ENCODE data around the gene COX4I1. TPM values are rescaled to one million over a fixed set of nuclear protein-coding genes. Genes with fewer than 3 reads are reported as not detected.

Gene COX4I1
- total RNA-seq, 1 donor from 2014 or later: 459 TPM

GRCh38 chr16:85823328-85823920, 23.9 kb downstream of the COX4I1 start:
- Mint-ChIP-seq H3K4me1 (ENCODE audit: low read depth, unreplicated experiment) (no peaks in the 10 kb centered on the region), H3K36me3 (ENCODE audit: low read depth, unreplicated experiment) (peaks cover 1% of the 10 kb centered on the region)
- peaks cover 14% of the 10 kb centered on the region for H3K27me3 ChIP-seq (ENCODE audit: insufficient read depth, low read length)

DNA sequence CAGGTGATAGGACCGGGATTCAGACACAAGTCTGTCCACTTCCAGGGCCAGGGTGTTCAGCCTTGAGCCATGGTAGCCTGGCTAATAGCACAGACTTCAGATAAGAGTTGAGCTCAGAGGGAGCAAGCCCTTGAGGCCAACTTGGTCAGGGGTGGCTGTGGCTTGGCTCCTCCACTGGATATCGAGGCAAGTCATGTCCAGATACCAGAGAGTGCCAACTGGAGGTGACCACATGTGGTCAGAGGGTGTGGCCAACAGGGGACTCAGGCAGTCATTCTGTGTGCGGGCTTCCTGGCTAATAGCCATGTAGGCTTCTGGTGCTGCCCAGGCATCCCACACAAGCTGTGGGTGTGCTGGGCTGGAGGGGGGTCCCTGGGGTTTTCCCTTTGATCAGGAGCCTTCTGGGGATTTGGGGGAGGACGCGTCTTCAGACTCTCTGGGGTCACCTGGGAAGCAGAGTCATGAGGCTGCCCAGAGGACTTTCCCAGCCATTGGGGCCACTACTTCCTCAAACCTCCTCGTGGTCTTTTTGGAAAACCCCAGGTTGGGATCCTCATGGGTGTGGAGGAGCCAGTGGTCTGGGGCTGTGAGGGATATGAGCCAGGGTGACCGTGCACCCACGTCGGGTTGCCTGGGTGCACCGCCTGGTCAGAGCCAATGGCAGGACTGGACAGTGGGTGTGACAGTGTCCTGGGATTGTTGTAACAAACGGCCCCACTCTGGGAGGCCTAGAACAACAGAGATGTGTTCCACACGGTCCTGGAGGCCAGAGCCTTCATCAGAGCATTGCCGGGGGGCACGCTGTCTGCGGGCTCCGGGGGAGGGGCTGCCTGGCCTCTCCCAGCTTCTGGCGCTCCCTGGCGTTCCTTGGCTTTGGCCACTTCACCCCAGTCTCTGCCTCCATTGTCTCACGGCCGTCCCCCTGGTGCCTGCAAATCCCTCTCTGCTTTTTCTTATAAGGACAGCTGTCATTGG, 25.0 kb downstream of the COX4I1 start:
- H3K36me3 Mint-ChIP-seq (ENCODE audit: low read depth, unreplicated experiment): peaks cover 1% of the 10 kb centered on the region
- no peaks in the 10 kb centered on the region for H3K36me3 ChIP-seq (ENCODE audit: insufficient read depth, low read length)
- H3K4me1 Mint-ChIP-seq (ENCODE audit: low read depth, unreplicated experiment): no peaks in the 10 kb centered on the region
- no peak overlapping the region for H3K4me3 Mint-ChIP-seq (ENCODE audit: unreplicated experiment)
- no peak overlapping the region for H3K4me2 ChIP-seq (ENCODE audit: low read length)
- TF ChIP-seq CTCF (IDR thresholded peaks at IDR 0.05; ENCODE audit: insufficient read depth, low read depth, low read length) (no peak), EZH2 (IDR thresholded peaks at IDR 0.05; ENCODE audit: insufficient read depth, low read length) (no peak)
- no peak overlapping the region for H3K4me3 ChIP-seq (ENCODE audit: insufficient read depth, low read depth, low read length)
- no peak for FAIRE-seq
- no peak overlapping the region for H2AFZ ChIP-seq (ENCODE audit: low read depth, low read length)
- H3K27ac ChIP-seq (ENCODE audit: low read depth, low read length): no peak overlapping the region
- H3K4me1 ChIP-seq (ENCODE audit: insufficient read depth, low read length): no peaks in the 10 kb centered on the region
- no peak overlapping the region for H3K27ac Mint-ChIP-seq (ENCODE audit: unreplicated experiment)
- no peaks in the 10 kb centered on the region for H3K9me3 Mint-ChIP-seq (ENCODE audit: unreplicated experiment)
- H4K20me1 ChIP-seq (ENCODE audit: insufficient read depth, low read length): no peaks in the 10 kb centered on the region
- peaks cover 11% of the 10 kb centered on the region for H3K27me3 ChIP-seq (ENCODE audit: insufficient read depth, low read length)
- no peak overlapping the region for H3K9ac ChIP-seq (ENCODE audit: low read length)
- no peak for DNase-seq (ENCODE audit: low read depth)
- peaks cover 38% of the 10 kb centered on the region for H3K27me3 Mint-ChIP-seq (ENCODE audit: low read depth, unreplicated experiment)
- no peaks in the 10 kb centered on the region for H3K79me2 ChIP-seq (ENCODE audit: insufficient read depth, low read length)
- H3K9me3 ChIP-seq (ENCODE audit: insufficient read depth, low read depth, low read length): no peaks in the 10 kb centered on the region

More at GRCh38 chr16:85823328-85823920, 23.9 kb downstream of the COX4I1 start:
- DNase-seq (ENCODE audit: low read depth) (no peak), FAIRE-seq (no peak)
- H3K27me3 Mint-ChIP-seq (ENCODE audit: low read depth, unreplicated experiment): peaks cover 45% of the 10 kb centered on the region
- no peaks in the 10 kb centered on the region for H3K79me2 ChIP-seq (ENCODE audit: insufficient read depth, low read length)
- TF ChIP-seq CTCF (IDR thresholded peaks at IDR 0.05; ENCODE audit: insufficient read depth, low read depth, low read length) (no peak), EZH2 (IDR thresholded peaks at IDR 0.05; ENCODE audit: insufficient read depth, low read length) (no peak)
- no peak overlapping the region for H3K9ac ChIP-seq (ENCODE audit: low read length)
- no peak overlapping the region for H3K27ac Mint-ChIP-seq (ENCODE audit: unreplicated experiment)
- H3K9me3 ChIP-seq (ENCODE audit: insufficient read depth, low read depth, low read length): no peaks in the 10 kb centered on the region
- no peak overlapping the region for H3K4me3 ChIP-seq (ENCODE audit: insufficient read depth, low read depth, low read length)
- no peak overlapping the region for H3K4me2 ChIP-seq (ENCODE audit: low read length)
- H3K9me3 Mint-ChIP-seq (ENCODE audit: unreplicated experiment): no peaks in the 10 kb centered on the region
- H2AFZ ChIP-seq (ENCODE audit: low read depth, low read length): no peak overlapping the region
- no peak overlapping the region for H3K27ac ChIP-seq (ENCODE audit: low read depth, low read length)
- no peaks in the 10 kb centered on the region for H3K36me3 ChIP-seq (ENCODE audit: insufficient read depth, low read length)
- no peaks in the 10 kb centered on the region for H4K20me1 ChIP-seq (ENCODE audit: insufficient read depth, low read length)
- H3K4me1 ChIP-seq (ENCODE audit: insufficient read depth, low read length): no peaks in the 10 kb centered on the region
- no peak overlapping the region for H3K4me3 Mint-ChIP-seq (ENCODE audit: unreplicated experiment)

Data from astrocyte (in vitro differentiated cells and primary cell).